Stomach smooth muscle (tissue), 2 donors: ENCODE measurements around the gene QRICH1.

ENCODE experiments used
- H3K27ac ChIP-seq: one replicate; pipeline ENCODE4 v1.7.0; 2013; ENCODE audit warnings: mild to moderate bottlenecking, low read length, inconsistent platforms
- H3K27me3 ChIP-seq, 2 donors: one replicate each; pipeline ENCODE4 v1.7.0; 2013; ENCODE audit warnings: low read length in 2 of 2; ENCODE audit not compliant: insufficient read depth in 2 of 2, control insufficient read depth in 1 of 2
- H3K36me3 ChIP-seq, 2 donors: one replicate each; pipeline ENCODE4 v1.7.0; 2013; ENCODE audit warnings: low read length in 2 of 2; ENCODE audit not compliant: control insufficient read depth in 2 of 2, insufficient read depth in 2 of 2
- H3K4me1 ChIP-seq: one replicate; pipeline ENCODE4 v1.7.0; 2013; ENCODE audit warnings: low read length; ENCODE audit not compliant: control insufficient read depth, insufficient read depth
- H3K4me3 ChIP-seq, 2 donors: one replicate each; pipeline ENCODE4 v1.7.0; 2013; ENCODE audit warnings: low read length in 2 of 2
- H3K9ac ChIP-seq, 2 donors: one replicate each; pipeline ENCODE4 v1.7.0; 2013; ENCODE audit warnings: low read length in 2 of 2, mild to moderate bottlenecking in 1 of 2
- H3K9me3 ChIP-seq, 2 donors: one replicate each; pipeline ENCODE4 v1.7.0; 2013; ENCODE audit warnings: low read length in 2 of 2; ENCODE audit not compliant: control insufficient read depth in 2 of 2
- donor health status: healthy.
- donor health status: Pancreatic carcinoma.

QRICH1 gene

DNA sequence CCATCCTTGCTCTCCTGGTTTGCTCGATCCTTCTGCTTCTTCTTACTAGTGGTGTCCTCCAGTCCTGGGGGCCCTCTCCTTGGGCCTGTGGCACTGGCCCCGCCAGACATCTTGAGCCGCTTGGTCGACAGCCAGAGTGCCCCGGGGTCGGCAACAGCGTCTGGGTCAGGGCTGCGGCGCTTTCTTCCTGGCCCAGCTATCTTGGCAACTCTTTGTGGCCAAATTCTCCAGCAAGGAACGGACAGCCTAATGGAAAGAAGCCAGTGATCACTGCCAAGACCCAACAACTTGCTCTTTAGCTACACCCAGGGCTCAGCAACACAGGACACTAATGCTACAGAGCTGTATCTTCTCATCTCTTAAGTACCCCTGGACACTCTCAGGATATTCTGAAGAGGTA, 25.2 kb upstream of the QRICH1 start:
- Histone ChIP-seq H3K27ac (peak overlapping the region; percentile 97), H3K27me3 (no peaks in the 10 kb centered on the region), H3K4me3 (peak overlapping the region; percentile 92 to 99), H3K36me3 (peaks cover 63 to 67% of the 10 kb centered on the region in 2 donors), H3K4me1 (peaks cover 22% of the 10 kb centered on the region), H3K9me3 (no peaks in the 10 kb centered on the region), H3K9ac (peak overlapping the region; percentile 97 to 99)

DNA sequence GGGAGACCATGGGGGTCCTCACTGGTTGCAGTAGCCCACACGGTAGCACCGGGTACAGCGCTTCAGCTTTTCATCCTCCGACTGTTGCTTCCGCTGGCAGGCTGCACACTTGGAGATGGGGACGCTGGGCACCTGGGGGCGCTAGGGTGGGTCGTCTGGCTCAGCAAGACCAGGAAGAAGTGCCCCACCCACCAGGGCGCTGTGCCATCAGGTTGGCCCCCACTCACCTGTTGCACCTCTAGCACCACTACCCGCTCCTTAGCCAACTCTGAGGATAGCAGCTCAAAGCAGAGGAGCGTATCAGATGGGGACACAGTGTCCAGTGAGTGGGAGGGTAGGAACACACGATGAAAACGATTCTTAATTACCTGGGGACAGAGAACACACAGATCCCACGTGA, 18.4 kb upstream of the QRICH1 start:
- H3K27me3 ChIP-seq: no peaks in the 10 kb centered on the region
- H3K36me3 ChIP-seq: peaks cover 88% of the 10 kb centered on the region in 2 donors
- no peak overlapping the region for H3K27ac ChIP-seq
- H3K9me3 ChIP-seq: no peaks in the 10 kb centered on the region
- no peaks in the 10 kb centered on the region for H3K4me1 ChIP-seq
- H3K9ac ChIP-seq: no peak overlapping the region
- H3K4me3 ChIP-seq: no peak overlapping the region

DNA sequence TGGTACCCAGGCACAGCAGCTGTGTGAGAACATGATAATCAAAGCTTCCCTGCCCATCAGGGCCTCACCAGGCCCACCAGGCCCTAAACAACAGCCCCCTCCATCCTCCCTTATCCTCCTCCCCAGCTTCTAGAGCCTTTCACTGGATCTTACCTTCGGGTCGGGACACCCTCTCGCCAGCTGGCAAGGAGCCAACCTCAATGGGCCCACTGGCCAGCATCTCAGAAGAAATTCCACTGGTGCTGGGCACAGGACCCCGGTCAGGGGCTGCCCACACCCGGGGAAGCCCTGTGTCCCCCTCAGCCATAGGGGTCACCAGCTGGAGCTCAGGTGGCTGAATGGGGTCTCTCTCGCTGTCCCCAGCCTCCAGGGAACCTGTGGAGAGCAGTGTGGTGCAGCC, 17.5 kb upstream of the QRICH1 start:
- no peak overlapping the region for H3K4me3 ChIP-seq
- no peak overlapping the region for H3K9ac ChIP-seq
- peaks cover 80 to 82% of the 10 kb centered on the region in 2 donors for H3K36me3 ChIP-seq
- H3K27me3 ChIP-seq: no peaks in the 10 kb centered on the region
- H3K4me1 ChIP-seq: no peaks in the 10 kb centered on the region
- H3K9me3 ChIP-seq: no peaks in the 10 kb centered on the region
- H3K27ac ChIP-seq: no peak overlapping the region

DNA sequence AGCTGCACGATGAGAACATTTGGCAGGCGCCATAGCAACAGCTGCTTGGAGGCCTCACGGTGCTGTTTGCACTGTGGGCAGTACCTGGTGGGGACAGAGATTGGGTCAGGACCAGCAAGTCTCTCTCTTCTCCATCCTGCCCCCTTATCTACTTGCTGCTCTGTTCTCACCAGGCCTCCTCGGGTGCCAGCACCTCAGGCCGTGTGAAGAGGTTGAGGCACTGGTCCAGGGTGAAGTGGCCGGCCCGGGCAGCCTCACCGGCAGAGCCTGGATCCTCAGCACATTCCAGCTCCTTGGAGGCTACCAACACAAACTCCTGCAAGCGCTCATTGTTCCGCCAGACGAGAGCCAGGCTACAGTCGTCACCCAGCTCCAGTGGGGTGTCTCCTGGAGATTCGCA, 16.9 kb upstream of the QRICH1 start:
- H3K27me3 ChIP-seq: no peaks in the 10 kb centered on the region
- H3K9ac ChIP-seq: no peak overlapping the region
- H3K4me3 ChIP-seq: no peak overlapping the region
- H3K4me1 ChIP-seq: no peaks in the 10 kb centered on the region
- peaks cover 74 to 77% of the 10 kb centered on the region in 2 donors for H3K36me3 ChIP-seq
- no peak overlapping the region for H3K27ac ChIP-seq
- H3K9me3 ChIP-seq: no peaks in the 10 kb centered on the region

DNA sequence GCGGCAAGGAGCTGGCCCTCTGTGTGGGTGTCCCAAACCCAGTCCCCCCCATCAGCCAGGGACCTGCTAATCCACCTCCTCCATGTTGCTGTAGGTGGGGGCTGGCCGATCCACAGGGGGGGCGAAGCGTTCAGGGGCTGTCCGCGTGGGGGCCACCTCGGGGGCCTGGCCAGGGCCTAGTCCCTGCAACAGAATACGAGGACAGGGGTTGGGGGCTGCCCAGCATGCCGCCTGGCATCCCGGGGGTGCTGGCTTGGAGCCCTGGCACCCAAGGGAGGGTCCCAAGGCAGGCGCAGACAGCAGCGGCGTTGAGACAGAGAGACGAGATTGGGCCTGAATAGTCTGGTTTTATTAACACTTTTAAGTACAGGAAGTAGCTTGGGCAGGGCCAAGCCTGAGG, 14.5 kb upstream of the QRICH1 start:
- peaks cover 52 to 55% of the 10 kb centered on the region in 2 donors for H3K36me3 ChIP-seq
- no peaks in the 10 kb centered on the region for H3K9me3 ChIP-seq
- no peak overlapping the region for H3K27ac ChIP-seq

DNA sequence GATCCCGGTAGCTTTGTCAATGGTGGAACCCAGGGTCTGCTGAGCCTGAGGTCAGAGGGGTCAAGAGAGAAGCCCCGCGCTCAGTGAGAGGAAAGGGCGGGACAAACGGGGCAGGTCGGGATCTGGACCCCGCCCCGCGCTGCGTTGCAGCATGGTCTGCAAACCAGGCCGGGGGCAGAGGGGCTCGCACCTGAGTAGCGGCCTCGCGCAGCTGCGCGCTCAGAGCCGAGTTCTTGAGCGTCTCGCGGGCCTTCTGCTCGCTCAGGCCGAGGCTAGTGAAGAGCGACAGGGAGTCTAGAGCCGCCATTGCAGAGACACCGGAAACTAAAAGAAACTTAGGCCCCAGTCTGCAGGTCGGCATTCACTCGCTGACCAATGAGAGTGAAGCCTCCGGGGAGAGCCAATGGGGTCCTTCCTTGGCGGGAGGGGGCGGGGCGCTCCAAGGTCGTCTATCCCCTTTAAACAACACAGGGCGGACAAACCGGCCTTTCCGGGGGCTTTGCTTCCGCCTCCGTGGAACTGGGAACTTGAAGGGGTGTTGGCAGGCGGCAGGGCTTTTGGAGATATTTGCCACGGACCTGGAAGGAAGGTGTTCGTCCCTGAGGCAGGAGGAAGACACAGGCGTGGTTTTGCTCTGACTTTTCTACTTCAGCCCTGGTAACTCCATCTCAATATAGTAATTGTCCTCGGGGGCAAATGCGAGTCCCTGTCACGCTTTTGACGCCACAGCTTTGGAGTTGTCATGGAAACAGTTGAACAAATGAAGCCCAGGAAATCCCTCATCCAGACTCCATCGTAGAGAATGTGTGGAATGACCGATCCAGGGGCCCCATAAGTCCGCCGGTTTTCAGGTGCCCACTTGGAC, 10.8 kb upstream of the QRICH1 start, which contains the start of gene QARS1:
Gene QARS1, minus strand, starts transcription at position 331 of the 865 bp plus-strand sequence. Its CDS starts 24 bp downstream, at position 307.
- Histone ChIP-seq H3K27ac (peak within 1 kb of the TSS; percentile 84), H3K4me1 (peaks cover 20% of the 10 kb centered on the region), H3K9ac (peak within 1 kb of the TSS; percentile 76 to 97), H3K4me3 (peak within 1 kb of the TSS; percentile 84 to 98), H3K27me3 (no peaks in the 10 kb centered on the region), H3K9me3 (no peaks in the 10 kb centered on the region), H3K36me3 (peaks cover 45 to 51% of the 10 kb centered on the region in 2 donors)

More for the DNA sequence above, 14.5 kb upstream of the QRICH1 start:
- H3K9ac ChIP-seq: no peak overlapping the region
- H3K4me3 ChIP-seq: no peak overlapping the region
- peaks cover 15% of the 10 kb centered on the region for H3K4me1 ChIP-seq
- no peaks in the 10 kb centered on the region for H3K27me3 ChIP-seq

DNA sequence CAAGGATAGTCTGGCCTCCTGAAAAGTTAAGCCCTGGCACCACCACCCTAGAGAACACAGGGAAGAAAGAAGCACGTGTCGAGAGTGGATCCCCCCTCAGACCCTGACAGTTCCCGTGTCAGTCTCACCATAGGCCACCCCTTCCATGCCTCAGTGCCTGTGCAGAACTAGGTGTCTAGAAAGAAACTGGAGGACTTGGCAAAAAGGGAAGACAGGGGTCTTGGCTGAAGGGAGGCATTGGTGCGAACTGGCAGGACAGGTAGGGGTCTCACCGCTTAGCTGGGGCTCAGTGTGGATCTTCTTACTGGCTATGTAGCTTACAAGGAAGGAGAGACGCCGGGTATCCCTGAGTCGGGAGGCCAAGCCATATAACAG, 10.2 kb upstream of the QRICH1 start:
- peaks cover 44 to 51% of the 10 kb centered on the region in 2 donors for H3K36me3 ChIP-seq

DNA sequence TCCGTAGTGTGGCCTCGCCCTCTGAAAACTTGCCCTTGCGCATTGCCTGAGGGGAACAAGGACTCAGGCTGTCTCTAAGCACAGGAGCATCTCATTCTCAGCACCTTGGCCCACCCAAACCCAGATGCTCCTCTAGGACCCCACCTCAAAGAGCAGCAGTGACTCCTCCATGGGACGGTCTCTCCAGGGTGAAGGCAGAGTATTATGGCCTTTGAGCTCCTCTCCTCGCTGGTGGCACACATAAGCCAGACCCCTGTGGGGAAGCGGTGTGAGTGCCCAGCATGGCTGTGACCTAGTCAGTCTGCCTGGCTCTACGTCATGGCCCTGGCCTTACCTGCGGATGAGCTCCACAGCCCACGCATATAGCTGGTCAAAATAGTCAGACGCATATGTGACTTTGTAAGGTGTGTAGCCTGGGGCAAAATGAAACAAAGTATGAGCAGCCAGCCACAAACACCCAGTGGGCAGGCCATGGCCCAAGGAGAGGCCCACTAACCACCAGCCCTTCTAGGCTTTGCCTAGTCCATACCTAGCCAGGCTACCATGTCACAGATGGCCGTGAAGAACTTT, 6.3 kb upstream of the QRICH1 start:
- H3K36me3 ChIP-seq: peaks cover 47 to 59% of the 10 kb centered on the region in 2 donors
- no peaks in the 10 kb centered on the region for H3K27me3 ChIP-seq
- H3K9ac ChIP-seq: no peak overlapping the region
- H3K4me1 ChIP-seq: peaks cover 18% of the 10 kb centered on the region
- no peak overlapping the region for H3K4me3 ChIP-seq
- no peak overlapping the region for H3K27ac ChIP-seq
- H3K9me3 ChIP-seq: no peaks in the 10 kb centered on the region

More for the DNA sequence above, 10.2 kb upstream of the QRICH1 start:
- Histone ChIP-seq H3K4me1 (peaks cover 20% of the 10 kb centered on the region), H3K9me3 (no peaks in the 10 kb centered on the region), H3K27me3 (no peaks in the 10 kb centered on the region), H3K4me3 (peak overlapping the region; percentile 84 to 98), H3K27ac (peak overlapping the region; percentile 84), H3K9ac (peak overlapping the region; percentile 76 to 97)

DNA sequence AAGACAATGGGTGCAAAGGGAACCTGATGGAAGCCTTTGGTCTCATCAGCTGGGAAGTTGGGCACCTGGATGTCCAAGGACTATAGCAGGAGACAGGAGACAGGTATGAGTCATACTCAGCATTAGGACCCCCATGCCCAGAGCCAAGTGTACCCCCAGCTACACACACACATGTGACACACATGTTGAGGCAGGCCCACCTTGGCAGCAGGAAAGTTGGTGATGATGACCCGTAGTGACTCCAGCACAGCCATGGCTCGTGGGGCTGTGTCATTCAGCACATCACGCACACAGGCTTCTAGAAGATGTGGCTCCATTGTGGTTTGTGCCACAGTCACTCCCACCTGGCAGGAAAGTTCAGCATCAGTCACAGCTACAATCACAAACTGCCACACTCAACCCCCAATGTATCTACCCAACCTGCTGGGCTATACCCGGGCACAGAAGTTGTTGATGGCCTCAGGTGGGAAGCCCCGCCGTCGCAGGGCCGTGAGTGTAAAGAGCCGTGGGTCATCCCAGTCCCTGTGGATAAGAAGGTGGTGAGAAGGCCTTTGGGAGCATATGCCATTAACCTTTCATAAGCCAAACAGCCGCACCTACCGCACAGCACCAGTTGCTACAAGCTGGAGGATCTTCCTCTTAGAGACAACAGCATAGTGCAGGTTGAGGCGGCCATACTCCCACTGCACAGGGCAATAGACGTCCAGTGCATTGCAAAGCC, 5.2 kb upstream of the QRICH1 start:
- Histone ChIP-seq H3K9me3 (no peaks in the 10 kb centered on the region), H3K4me1 (peaks cover 20% of the 10 kb centered on the region), H3K27me3 (no peaks in the 10 kb centered on the region), H3K27ac (no peak overlapping the region), H3K9ac (no peak overlapping the region), H3K4me3 (no peak overlapping the region), H3K36me3 (peaks cover 47 to 59% of the 10 kb centered on the region in 2 donors)

DNA sequence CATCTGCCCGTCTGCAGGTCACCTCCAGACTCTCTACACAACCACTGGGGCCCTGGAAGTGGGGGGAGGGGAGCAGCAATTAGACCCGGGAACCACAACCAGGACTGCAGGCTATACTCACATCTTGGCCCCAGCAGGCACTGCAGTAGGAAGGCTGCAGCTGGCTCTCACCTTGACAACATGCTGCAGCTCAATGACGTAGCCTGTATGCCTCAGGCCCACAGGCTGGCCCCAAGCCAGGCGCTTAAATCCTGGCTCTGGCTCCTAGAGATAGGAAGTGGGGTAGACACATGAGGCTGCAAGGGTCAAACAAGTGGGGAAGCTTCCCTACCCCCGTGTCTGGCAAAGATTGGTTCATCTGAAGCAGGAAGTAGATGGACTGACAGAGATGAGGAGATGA, 4.6 kb upstream of the QRICH1 start:
- no peaks in the 10 kb centered on the region for H3K27me3 ChIP-seq
- no peak overlapping the region for H3K27ac ChIP-seq
- H3K36me3 ChIP-seq: peaks cover 47 to 59% of the 10 kb centered on the region in 2 donors

More for the DNA sequence above, 4.6 kb upstream of the QRICH1 start:
- Histone ChIP-seq H3K9ac (no peak overlapping the region), H3K4me1 (peaks cover 14% of the 10 kb centered on the region), H3K4me3 (no peak overlapping the region), H3K9me3 (no peaks in the 10 kb centered on the region)
